GM19328 (cell line): ENCODE results near the gene C8G.

ENCODE experiments used
- ATAC-seq: cut with Tn5 transposase; IDR thresholded peaks from one replicate; pipeline ENCODE4 v1.9.1; 2021; ENCODE audit warnings: mild to moderate bottlenecking, moderate library complexity; ENCODE audit not compliant: unreplicated experiment

The C8G gene

GRCh38 chr9:136940526-136941230 is 4.4 kb upstream of the C8G start:
- ATAC-seq = no peak

- ATAC-seq = no peak
These were observed 3.6 kb upstream of the C8G start for GRCh38 chr9:136941231-136942111.

- ATAC-seq = no peak
These were observed 2.7 kb upstream of the C8G start for GRCh38 chr9:136942112-136942880.

- no peak for ATAC-seq
These were observed 2.2 kb upstream of the C8G start for GRCh38 chr9:136942881-136943230.

- ATAC-seq = no peak
These were observed 1.5 kb upstream of the C8G start for GRCh38 chr9:136943291-136944211.

GRCh38 chr9:136944212-136944518 is 878 bp upstream of the C8G start:
- ATAC-seq = peak; percentile 25

GRCh38 chr9:136945333-136946227 is 537 bp downstream of the C8G start:
- no peak for ATAC-seq

GRCh38 chr9:136946228-136947027 is 1.4 kb downstream of the C8G start:
- ATAC-seq = no peak

GRCh38 chr9:136947028-136947891 is 2.2 kb downstream of the C8G start:
- no peak for ATAC-seq

- no peak for ATAC-seq
These were observed 3.0 kb downstream of the C8G start for GRCh38 chr9:136947955-136948510.

- ATAC-seq = no peak
These were observed 4.3 kb downstream of the C8G start for GRCh38 chr9:136949239-136949816.

GRCh38 chr9:136949817-136950655 is 5.0 kb downstream of the C8G start:
- ATAC-seq = peak; percentile 67

- ATAC-seq = no peak
These were observed 5.7 kb downstream of the C8G start for GRCh38 chr9:136950656-136951276.

- no peak for ATAC-seq
These were observed 6.7 kb downstream of the C8G start, which contains the start of gene LCN12 for GRCh38 chr9:136951541-136952320. LCN12 (plus strand) TSS chr9:136952273; CDS start chr9:136952328, 55 bp downstream.

- no peak for ATAC-seq
These were observed 7.3 kb downstream of the C8G start for GRCh38 chr9:136952321-136952850.
